Activated CD8-positive, alpha-beta T cell treated with anti-CD3 and anti-CD28 coated beads for 36 hours (primary cell): Measurements from ENCODE around the gene ZBP1. TPM values are rescaled to one million over a fixed set of nuclear protein-coding genes. Genes with fewer than 3 reads are reported as not detected.

Experiments
- ATAC-seq: fragments of 200-7000 bp; cut with Tn5 transposase; one replicate; pipeline ENCODE4 v1.10.0; 2021; ENCODE audit warnings: mild to moderate bottlenecking, moderate library complexity
- CTCF ChIA-PET: fragments of 350-600 bp; sonication (Branson Sonifier 250); formaldehyde crosslinking; loops from one replicate; lab custom pipeline; 2021; ENCODE audit warnings: antibody characterized with exemption; lab: Charles Lee
- POLR2A ChIA-PET: fragments of 350-600 bp; sonication (Branson Sonifier 250); formaldehyde crosslinking; loops from one replicate; lab custom pipeline; 2021; ENCODE audit warnings: antibody characterized with exemption; lab: Charles Lee
- DNase-seq: peaks from one replicate; pipeline ENCODE4 v3.0.0-alpha.2; 2020
- H3K27ac Mint-ChIP-seq: one replicate; pipeline ENCODE4 v1.8.0; 2021; ENCODE audit warnings: mild to moderate bottlenecking, mixed read lengths
- H3K27me3 Mint-ChIP-seq: one replicate; pipeline ENCODE4 v1.8.0; 2021; ENCODE audit warnings: mixed read lengths
- H3K36me3 Mint-ChIP-seq: one replicate; pipeline ENCODE4 v1.8.0; 2021; ENCODE audit warnings: low read depth, mixed read lengths
- H3K4me1 Mint-ChIP-seq: one replicate; pipeline ENCODE4 v1.8.0; 2021; ENCODE audit warnings: low read depth, mixed read lengths
- H3K4me3 Mint-ChIP-seq: one replicate; pipeline ENCODE4 v1.8.0; 2021; ENCODE audit warnings: mild to moderate bottlenecking, moderate library complexity, mixed read lengths
- H3K9me3 Mint-ChIP-seq: one replicate; pipeline ENCODE4 v1.8.0; 2021; ENCODE audit warnings: mixed read lengths
- CTCF ChIP-seq: fragments of 200-600 bp; IDR thresholded peaks from one replicate; pipeline ENCODE4 v1.8.0; 2022; ENCODE audit warnings: antibody characterized with exemption, mild to moderate bottlenecking
- intact Hi-C: fragments of 100-400 bp; cut with micrococcal nuclease; formaldehyde crosslinking; loops from one replicate; pipeline ENCODE4 v1.10.0; 2022
- total RNA-seq, 2 experiments: library from RNA; stranded (reverse); gene quantifications; one replicate each; pipeline ENCODE4 v1.2.3, GENCODE V29; 2021

ZBP1 gene
- total RNA-seq, 2 experiments from 2014 or later: 0.11 to 0.56 TPM

GRCh38 chr20:57658447-57658832 is 38.2 kb upstream of the ZBP1 start:
- DNase-seq (no peak), ATAC-seq (no peak)

GRCh38 chr20:57657535-57658446 is 37.6 kb upstream of the ZBP1 start:
- no peak for TF ChIP-seq CTCF
- POLR2A ChIA-PET: interaction anchor here (0.6 kb wide), 1 partner anchor 149 kb away, joined by 3 read pairs; no protein-coding TSS in a partner anchor
- ATAC-seq (peak; percentile 82), DNase-seq (peak; percentile 81)
- no peaks in the 10 kb centered on the region for H3K9me3 Mint-ChIP-seq
- H3K4me1 Mint-ChIP-seq: peaks cover 36% of the 10 kb centered on the region
- peak overlapping the region; percentile 87 for H3K27ac Mint-ChIP-seq
- H3K27me3 Mint-ChIP-seq: no peaks in the 10 kb centered on the region
- CTCF ChIA-PET: interaction anchor here (1.2 to 1.8 kb wide), 3 partner anchors 21 to 61 kb away, joined by 3 to 6 read pairs (median 5); no protein-coding TSS in a partner anchor
- H3K4me3 Mint-ChIP-seq: peak overlapping the region; percentile 60
- intact Hi-C loops: loop anchor here (10.0 kb wide), 1 partner anchor 53 kb away; no protein-coding TSS in a partner anchor
- H3K36me3 Mint-ChIP-seq: peaks cover 2% of the 10 kb centered on the region

More at GRCh38 chr20:57658447-57658832, 38.2 kb upstream of the ZBP1 start:
- intact Hi-C loops: loop anchor here (10.0 kb wide), 1 partner anchor 54 kb away; no protein-coding TSS in a partner anchor
- ChIA-PET CTCF (interaction anchor here (1.2 to 1.5 kb wide), 2 partner anchors 23 to 62 kb away, joined by 3 to 5 read pairs; no protein-coding TSS in a partner anchor), POLR2A (interaction anchor here (0.6 kb wide), 1 partner anchor 148 kb away, joined by 3 read pairs; no protein-coding TSS in a partner anchor)
- H3K9me3 Mint-ChIP-seq: no peaks in the 10 kb centered on the region
- H3K4me3 Mint-ChIP-seq: peak overlapping the region; percentile 60
- TF ChIP-seq CTCF: no peak
- H3K36me3 Mint-ChIP-seq: peaks cover 2% of the 10 kb centered on the region
- peaks cover 36% of the 10 kb centered on the region for H3K4me1 Mint-ChIP-seq
- H3K27me3 Mint-ChIP-seq: no peaks in the 10 kb centered on the region
- peak overlapping the region; percentile 87 for H3K27ac Mint-ChIP-seq

GRCh38 chr20:57656821-57657534 is 36.8 kb upstream of the ZBP1 start:
- Mint-ChIP-seq H3K27me3 (no peaks in the 10 kb centered on the region), H3K4me3 (no peak overlapping the region), H3K27ac (no peak overlapping the region), H3K9me3 (no peaks in the 10 kb centered on the region), H3K4me1 (peaks cover 36% of the 10 kb centered on the region), H3K36me3 (peaks cover 2% of the 10 kb centered on the region)
- intact Hi-C loops: loop anchor here (10.0 kb wide), 1 partner anchor 52 kb away; no protein-coding TSS in a partner anchor
- ATAC-seq (no peak), DNase-seq (no peak)
- ChIA-PET CTCF (interaction anchor here (0.7 to 1.8 kb wide), 4 partner anchors 22 to 62 kb away, joined by 3 to 6 read pairs (median 4); no protein-coding TSS in a partner anchor), POLR2A (no interaction called here)
- TF ChIP-seq CTCF: no peak

- DNase-seq (no peak), ATAC-seq (no peak)
- no peak overlapping the region for H3K4me3 Mint-ChIP-seq
- POLR2A ChIA-PET: no interaction called here
- no peaks in the 10 kb centered on the region for H3K9me3 Mint-ChIP-seq
- no peak overlapping the region for H3K27ac Mint-ChIP-seq
- CTCF ChIA-PET: interaction anchor here (0.7 to 1.8 kb wide), 5 partner anchors 23 to 554 kb away, joined by 3 to 6 read pairs (median 3); no protein-coding TSS in a partner anchor
- H3K4me1 Mint-ChIP-seq: peaks cover 36% of the 10 kb centered on the region
- no peak for TF ChIP-seq CTCF
- H3K36me3 Mint-ChIP-seq: peaks cover 2% of the 10 kb centered on the region
- intact Hi-C loops: loop anchor here (10.0 kb wide), 1 partner anchor 52 kb away; no protein-coding TSS in a partner anchor
- no peaks in the 10 kb centered on the region for H3K27me3 Mint-ChIP-seq
Observed at GRCh38 chr20:57656252-57656820, 36.1 kb upstream of the ZBP1 start.
